GM19372 (cell line): Measurements from ENCODE around the gene NBEA.

ENCODE experiments used
- ATAC-seq: cut with Tn5 transposase; IDR thresholded peaks from one replicate; pipeline ENCODE4 v1.9.1; 2021; ENCODE audit warnings: mild to moderate bottlenecking, low read depth, moderate library complexity; ENCODE audit not compliant: unreplicated experiment

Gene NBEA

GRCh38 chr13:35484384-35484783 lies 542.3 kb downstream of the NBEA start:
- no peak for ATAC-seq

- no peak for ATAC-seq
Observed at GRCh38 chr13:35485424-35485823, 543.4 kb downstream of the NBEA start.

GRCh38 chr13:35489050-35489449 lies 547.0 kb downstream of the NBEA start:
- no peak for ATAC-seq

- no peak for ATAC-seq
Observed at GRCh38 chr13:35496006-35496405, 553.9 kb downstream of the NBEA start.

- ATAC-seq: no peak
Observed at GRCh38 chr13:35496761-35497386, 554.8 kb downstream of the NBEA start.

GRCh38 chr13:35498231-35498630 lies 556.2 kb downstream of the NBEA start:
- no peak for ATAC-seq

GRCh38 chr13:35499196-35499662 lies 557.2 kb downstream of the NBEA start:
- ATAC-seq: no peak

GRCh38 chr13:35499676-35500075 lies 557.6 kb downstream of the NBEA start:
- no peak for ATAC-seq

- ATAC-seq: no peak
Observed at GRCh38 chr13:35500144-35500543, 558.1 kb downstream of the NBEA start.

GRCh38 chr13:35501661-35502235 lies 559.7 kb downstream of the NBEA start:
- no peak for ATAC-seq

GRCh38 chr13:35502456-35502855 lies 560.4 kb downstream of the NBEA start:
- ATAC-seq: no peak

GRCh38 chr13:35512271-35512920 lies 570.3 kb downstream of the NBEA start:
- ATAC-seq: no peak

GRCh38 chr13:35514061-35514477 lies 572.0 kb downstream of the NBEA start:
- ATAC-seq: no peak

- no peak for ATAC-seq
Observed at GRCh38 chr13:35514801-35515502, 572.9 kb downstream of the NBEA start.

- no peak for ATAC-seq
Observed at GRCh38 chr13:35518337-35518946, 576.4 kb downstream of the NBEA start.

- no peak for ATAC-seq
Observed at GRCh38 chr13:35524171-35524570, 582.1 kb downstream of the NBEA start.

- no peak for ATAC-seq
Observed at GRCh38 chr13:35526577-35526976, 584.5 kb downstream of the NBEA start.

- no peak for ATAC-seq
Observed at GRCh38 chr13:35527451-35527850, 585.4 kb downstream of the NBEA start.

GRCh38 chr13:35530147-35530546 lies 588.1 kb downstream of the NBEA start:
- no peak for ATAC-seq

- no peak for ATAC-seq
Observed at GRCh38 chr13:35530581-35530980, 588.5 kb downstream of the NBEA start.

GRCh38 chr13:35531526-35531925 lies 589.5 kb downstream of the NBEA start:
- no peak for ATAC-seq
